ENCODE measurements around the gene IMPDH1.

Gene IMPDH1

GRCh38 chr7:128434413-128435326 is 24.9 kb upstream of the IMPDH1 start:
- no peak for DNase-seq (ENCODE audit: low spot score)

GRCh38 chr7:128431754-128432153 is 22.0 kb upstream of the IMPDH1 start:
- no peak for DNase-seq (ENCODE audit: low spot score)

- no peak for DNase-seq (ENCODE audit: low spot score)
These were observed 21.4 kb upstream of the IMPDH1 start for GRCh38 chr7:128431221-128431620.

DNA sequence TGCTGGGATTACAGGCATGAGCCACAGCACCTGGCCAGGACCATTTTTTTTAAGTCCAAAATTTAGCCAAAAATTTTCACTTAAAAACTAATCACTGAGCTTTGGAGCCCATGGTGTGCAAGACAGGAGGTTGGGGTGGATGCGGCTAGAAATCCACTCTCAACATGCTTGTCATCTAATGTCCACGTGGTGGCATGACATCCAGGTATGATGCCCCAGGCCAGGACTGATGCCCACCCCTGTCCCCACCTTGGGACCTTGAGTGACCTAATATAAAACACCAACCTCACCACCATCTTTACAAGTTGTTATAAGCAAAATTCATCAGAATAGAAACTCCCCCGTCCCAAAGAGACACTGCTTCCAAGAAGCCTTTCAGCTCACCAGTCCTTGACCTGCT is 20.4 kb upstream of the IMPDH1 start:
- no peak for DNase-seq (ENCODE audit: low spot score)

GRCh38 chr7:128427289-128427891 is 17.6 kb upstream of the IMPDH1 start:
- peak; percentile 59 for DNase-seq (ENCODE audit: low spot score)

DNA sequence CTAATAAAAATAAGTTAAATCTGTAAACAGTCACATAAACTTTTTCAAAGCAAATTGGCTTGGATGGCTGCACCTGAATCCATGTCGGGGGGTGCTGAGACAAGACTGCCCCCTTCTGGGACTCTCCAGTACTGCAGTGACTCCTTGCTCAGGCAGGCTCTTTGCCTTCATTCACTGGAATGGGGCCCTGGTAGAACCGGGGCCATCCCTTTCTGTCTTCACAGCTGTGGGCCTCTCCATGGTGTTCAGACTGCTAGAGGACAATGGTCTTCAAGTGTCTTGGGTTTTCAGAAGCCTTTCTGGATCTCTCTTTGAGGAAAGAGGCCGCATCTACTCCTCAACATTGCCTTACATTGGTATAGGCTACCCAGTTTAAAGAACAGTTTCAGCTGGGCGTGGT is 16.1 kb upstream of the IMPDH1 start:
- DNase-seq (ENCODE audit: low spot score): peak; percentile 65

DNA sequence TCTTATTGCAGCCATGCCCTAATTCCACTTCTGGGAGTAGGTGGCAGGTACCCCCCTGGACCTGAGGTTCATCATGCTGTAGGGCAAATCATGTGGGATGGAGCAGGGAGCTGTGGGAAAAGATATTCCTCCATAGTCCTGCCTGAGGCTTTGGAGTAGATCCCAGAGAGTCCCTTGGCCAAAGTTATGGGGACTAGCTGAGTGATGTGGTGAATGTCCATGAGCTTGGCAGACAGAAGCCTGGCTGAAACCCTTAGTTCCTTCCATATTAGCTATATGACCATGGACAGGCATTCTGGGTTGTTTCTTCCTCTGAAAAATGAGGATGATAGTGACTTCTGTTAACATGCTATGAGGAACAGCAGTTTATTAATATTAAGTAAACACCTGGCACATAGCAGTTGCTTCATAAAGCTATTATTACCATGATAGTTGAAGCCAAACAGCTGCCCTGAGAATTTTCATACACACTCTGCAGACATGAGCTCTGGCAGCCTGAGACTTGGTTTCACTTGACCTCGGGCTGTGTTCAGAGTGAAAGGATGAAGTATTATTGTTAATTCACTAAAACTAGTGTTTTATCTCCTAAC is 15.0 kb upstream of the IMPDH1 start:
- no peak for DNase-seq (ENCODE audit: low spot score)

DNA sequence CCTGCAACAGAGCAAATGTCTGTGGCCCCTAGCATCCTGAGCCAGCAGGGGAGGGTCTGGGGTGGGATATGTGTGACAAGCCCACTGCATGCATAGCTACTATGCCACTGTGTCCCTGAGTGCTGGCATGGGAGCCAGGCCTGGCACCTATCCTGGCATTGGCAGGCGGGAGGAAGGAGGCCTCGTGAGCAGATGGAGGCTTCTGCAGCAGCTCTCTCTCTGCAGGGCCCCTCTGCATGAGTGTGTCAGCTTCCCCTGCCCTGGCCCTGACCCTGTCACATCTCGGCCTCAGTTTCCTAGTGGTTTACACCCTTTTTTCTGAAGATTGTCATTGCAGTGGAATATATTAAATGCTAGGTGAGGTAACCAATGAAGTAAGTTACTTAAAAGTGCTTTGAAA is 13.1 kb upstream of the IMPDH1 start:
- no peak for DNase-seq (ENCODE audit: low spot score)

- no peak for DNase-seq (ENCODE audit: low spot score)
These were observed 12.3 kb upstream of the IMPDH1 start for GRCh38 chr7:128422037-128422436.

- DNase-seq (ENCODE audit: low spot score): no peak
These were observed 11.6 kb upstream of the IMPDH1 start for GRCh38 chr7:128421384-128421783.

DNA sequence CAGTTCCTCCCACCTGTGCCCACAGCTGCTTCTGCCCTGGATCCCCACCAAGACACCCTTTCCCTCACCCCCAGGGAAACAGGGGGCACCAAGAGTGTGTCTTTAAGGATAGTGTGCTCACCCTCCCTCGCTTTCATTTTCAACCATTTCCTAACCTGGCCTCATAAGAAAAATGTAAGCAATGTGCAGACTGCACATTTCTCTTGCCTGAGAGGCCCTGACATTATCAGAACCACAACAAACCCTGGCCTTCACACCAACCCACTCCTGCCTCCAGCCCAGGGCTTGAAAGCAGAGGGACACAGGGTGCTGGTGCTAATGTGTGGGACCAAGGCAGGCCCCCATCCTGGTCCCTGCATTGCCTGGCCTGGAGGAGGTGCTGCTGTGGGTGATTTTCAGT is 11.0 kb upstream of the IMPDH1 start:
- DNase-seq (ENCODE audit: low spot score): no peak

DNA sequence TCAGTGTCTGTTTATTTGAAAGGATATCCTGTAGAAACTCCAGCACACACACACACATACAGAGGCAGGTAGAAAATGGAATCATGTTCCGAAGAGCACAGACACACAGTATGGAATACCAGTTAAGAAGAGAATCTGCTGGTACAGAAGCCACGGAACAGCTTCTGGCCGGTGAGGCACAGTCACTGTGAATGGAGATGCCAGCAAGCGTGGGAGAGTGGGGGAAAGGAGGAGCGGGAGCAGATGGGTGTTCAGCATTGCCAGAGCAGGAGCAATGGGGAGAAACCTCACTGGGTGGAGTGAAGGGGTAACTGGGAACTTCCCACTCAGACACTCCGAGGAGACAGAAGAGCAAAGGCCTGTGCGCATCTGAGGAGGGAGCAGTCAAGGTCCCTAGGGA is 9.5 kb upstream of the IMPDH1 start:
- no peak for DNase-seq (ENCODE audit: low spot score)

GRCh38 chr7:128417071-128417470 is 7.3 kb upstream of the IMPDH1 start:
- DNase-seq (ENCODE audit: low spot score): no peak

DNA sequence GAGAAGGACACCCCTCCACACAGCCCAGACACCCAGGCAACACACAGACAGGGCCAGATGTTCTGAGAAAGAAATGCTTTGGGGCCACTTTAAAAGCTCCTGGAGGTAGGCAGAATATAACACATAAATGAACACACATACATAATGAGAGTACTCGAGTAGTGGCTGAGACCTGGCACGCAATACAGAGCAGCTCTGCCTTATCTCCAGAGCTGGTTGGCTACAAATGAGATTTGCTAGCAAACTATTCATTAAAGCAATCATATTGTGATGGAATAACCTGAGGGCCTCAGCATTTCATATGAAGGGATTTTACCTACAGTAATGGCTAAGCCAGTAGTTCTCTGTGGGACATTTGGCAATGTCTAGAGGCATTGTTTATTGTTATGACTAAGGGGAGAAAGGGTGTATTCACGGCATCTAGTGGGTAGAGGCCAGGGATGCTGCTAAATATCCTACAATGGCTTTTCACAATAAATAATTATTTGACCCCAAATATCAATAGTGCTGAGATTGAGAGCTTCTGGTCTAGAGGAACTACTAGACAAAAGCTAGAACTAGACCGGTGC is 5.5 kb upstream of the IMPDH1 start:
- DNase-seq (ENCODE audit: low spot score): no peak

GRCh38 chr7:128410451-128410753 is 620 bp upstream of the IMPDH1 start:
- no peak for DNase-seq (ENCODE audit: low spot score)

DNA sequence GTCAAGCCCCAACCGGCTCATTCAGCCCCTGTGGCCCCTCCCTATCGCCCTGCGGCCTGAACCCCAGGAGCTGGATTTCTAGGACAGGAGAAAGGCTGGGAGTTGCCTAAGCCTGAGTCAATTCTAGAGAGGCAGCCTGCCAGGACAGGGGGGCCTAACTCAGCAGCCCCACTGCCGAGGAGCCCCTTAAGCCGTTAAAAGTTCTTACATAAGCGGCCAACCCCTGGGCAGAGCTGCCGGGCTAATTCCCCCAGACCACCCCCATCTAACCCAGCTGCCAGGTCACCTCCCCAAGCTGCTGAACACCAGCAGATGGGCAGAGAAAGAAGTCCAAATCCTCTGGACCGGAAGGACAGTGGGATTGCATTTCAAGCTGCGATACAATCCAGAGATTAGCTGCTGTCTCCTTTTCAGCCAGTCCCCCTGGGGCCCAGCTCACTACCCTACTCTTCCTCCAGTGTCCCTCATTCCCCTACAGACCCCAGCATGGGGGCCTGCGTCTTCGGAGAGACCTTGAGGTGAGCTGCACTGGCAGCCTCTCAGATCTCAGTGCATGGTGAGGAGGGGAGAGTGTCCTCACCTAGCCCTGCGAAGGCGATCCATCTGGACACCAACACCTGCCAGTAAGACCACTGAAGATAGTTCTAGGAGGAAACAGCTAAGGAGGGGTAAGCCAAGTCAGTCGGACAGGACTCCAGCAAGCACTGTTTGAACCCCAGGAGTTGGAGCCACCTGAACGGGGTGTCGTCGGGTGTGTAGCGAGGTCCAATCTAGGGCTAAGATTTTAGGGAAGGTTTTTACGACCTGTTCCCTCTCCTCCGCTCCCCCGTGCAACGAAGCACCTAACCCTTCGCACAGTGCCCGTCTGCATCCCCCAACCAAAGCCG is 830 bp downstream of the IMPDH1 start:
- no peak for DNase-seq (ENCODE audit: low spot score)

DNA sequence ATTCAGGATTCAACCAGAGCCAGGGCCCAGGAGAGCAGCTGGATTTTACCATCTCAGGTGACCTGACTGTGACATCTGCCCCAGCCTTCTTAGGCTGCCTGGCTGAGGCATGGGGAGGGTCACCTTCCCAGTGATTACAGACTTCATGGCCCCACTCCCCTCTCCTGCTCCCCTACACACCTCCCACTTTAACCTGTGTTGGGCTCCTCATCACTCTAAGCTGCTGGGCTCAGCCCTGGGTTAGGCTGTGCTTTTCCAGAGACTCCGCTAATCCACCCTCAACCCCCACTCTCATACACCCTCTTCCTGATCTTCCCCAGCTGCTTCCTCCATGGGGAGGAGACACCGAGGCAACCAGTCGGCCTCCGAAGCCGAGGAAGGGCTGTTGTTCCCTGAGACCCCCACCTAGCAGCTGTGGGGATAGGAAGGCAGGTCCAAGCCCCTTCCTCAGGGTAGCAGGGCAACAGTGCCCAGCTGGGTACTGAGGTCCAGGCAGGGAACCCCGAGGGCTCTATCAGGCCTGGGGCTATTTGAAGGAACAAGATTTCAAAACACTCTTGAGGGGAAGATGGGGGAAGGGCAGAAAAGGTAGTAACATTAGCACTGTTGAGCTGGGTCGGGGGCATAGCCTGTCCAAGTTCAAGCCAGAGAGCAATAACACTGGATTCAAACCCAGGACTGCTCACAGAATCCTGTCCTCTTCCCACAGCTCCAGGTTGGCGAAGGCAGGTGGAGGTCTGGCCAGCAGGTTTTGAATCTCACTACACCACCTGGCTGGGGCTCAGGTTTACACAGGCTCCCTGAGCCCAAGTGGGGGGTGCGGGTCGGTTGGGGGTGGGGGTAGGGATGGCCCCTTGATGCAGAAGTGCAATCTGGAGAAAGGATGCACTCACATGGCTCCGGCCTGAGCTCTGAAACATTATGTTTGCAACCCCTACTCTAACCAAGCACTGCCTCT is 1.8 kb downstream of the IMPDH1 start:
- no peak for DNase-seq (ENCODE audit: low spot score)

DNA sequence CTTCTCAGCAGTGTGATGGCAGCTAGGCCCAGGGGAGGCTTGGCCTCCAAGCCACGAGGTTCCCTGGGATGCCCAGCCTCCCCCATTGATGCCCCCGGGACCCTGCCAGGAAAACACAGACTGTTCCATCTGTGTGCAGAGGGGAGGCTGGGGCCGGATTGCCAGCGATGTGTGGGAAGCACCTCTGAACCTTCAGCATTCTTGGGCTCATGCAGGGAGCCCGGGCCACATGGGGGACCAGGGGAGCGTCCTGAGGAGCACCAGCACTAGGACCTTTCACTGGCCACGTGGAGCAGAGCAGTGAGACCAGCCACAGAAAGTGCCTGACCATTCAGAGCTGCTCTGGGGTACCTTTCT is 2.6 kb downstream of the IMPDH1 start:
- no peak for DNase-seq (ENCODE audit: low spot score)

DNA sequence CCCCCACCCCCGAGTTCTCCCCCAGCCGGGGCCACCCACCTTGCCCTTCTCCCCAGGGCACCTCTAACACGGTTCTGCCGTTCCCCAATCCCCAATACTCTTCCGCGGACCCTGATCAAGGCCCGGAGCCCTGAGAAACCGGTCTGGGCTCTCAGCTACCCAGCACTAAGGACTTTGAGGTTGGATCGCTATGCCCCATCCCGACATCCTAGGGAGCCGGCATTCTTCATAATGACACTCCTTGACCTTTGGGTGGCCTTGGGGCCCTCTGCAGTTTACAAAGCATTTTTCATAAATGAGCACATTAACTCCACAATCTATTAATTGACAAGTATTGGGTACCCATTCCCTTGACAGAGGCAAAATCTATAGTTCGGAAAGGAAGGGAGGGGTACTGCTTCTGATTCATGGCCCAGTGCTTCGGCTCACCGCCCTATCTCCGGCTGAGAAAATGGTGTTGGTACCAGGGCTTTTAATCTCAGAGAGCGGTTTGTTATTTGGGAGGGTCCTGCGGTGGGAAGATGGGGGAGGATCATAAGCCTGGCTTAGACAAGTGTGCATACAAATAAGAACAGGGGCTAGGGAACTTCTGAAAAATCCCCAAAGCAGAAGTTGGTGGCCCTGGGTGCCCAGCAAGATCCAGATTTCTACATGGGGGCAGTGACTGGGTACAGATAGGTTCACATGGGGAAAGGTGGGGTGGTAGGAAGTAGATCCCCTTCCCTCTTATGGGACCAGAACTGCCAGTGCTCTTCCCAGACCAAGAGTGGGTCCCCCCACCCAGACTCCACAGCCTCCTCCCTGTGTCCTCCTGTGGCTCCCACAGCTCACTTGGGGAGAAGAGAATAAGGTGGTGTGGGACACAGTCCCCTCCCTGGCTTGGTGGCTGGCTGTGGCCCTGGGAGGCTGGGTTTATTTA is 3.2 kb downstream of the IMPDH1 start:
- DNase-seq (ENCODE audit: low spot score): no peak

Measured in hematopoietic multipotent progenitor cell treated with erythropoietin and hydrocortisone succinate and interleukin-3 and kit ligand, for 17 days (in vitro differentiated cells).